Suprapubic skin (tissue), 3 donors: ENCODE measurements around the gene EGF.

Source experiments
- EP300 ChIP-seq: sonication (generic); formaldehyde crosslinking; IDR thresholded peaks from one replicate; pipeline ENCODE4 v1.6.1; 2017; ENCODE audit warnings: antibody characterized with exemption
- POLR2A ChIP-seq, 2 donors: fragments of 450-650 bp; IDR thresholded peaks; one replicate each; pipeline ENCODE4 v1.6.1; 2017; ENCODE audit warnings: antibody characterized with exemption in 2 of 2, mild to moderate bottlenecking in 2 of 2, moderate library complexity in 2 of 2
- TF ChIP-seq, protein P1 (sequence below), 2 donors: fragments of 200-600 bp in 1 of 2; fragments of 450-650 bp in 1 of 2; sonication (generic) in 1 of 2; IDR thresholded peaks; one replicate each; pipeline ENCODE4 v1.5.1; 2016 to 2019; ENCODE audit warnings: antibody characterized with exemption in 2 of 2, mild to moderate bottlenecking in 1 of 2, moderate library complexity in 1 of 2

DNA sequence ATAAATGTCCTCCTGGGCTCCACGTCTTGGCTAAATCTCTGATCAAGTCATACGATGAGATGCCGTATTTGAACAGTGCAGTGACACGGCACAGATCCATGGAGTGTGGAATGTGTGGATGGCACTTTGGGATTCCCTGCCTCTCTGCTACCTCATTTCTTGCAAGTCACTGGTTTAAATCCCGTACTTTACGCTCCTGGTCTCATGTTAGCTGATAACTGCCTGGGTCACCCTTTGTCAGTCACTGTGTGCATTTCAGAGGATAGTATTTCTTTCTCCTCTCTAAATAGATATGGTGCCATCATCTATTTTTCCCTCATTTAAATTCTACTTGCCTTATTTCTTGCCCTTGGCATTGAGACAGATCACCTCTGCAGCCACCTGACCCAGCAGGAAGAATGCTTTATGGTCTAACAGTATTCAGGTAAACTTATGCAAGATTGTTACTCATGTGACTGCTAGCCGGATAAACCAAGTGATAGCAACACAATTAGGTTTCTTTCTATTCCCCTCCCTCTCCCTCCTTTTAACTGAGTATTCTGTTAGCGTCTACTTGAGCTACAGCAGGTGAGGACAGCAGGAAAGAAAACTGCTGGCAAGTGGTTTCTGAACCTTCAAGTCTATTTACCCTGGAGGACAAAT, 2.8 kb downstream of the EGF start:
- no peak for TF ChIP-seq POLR2A (IDR thresholded peaks at IDR 0.05)
- TF ChIP-seq, protein P1, sequence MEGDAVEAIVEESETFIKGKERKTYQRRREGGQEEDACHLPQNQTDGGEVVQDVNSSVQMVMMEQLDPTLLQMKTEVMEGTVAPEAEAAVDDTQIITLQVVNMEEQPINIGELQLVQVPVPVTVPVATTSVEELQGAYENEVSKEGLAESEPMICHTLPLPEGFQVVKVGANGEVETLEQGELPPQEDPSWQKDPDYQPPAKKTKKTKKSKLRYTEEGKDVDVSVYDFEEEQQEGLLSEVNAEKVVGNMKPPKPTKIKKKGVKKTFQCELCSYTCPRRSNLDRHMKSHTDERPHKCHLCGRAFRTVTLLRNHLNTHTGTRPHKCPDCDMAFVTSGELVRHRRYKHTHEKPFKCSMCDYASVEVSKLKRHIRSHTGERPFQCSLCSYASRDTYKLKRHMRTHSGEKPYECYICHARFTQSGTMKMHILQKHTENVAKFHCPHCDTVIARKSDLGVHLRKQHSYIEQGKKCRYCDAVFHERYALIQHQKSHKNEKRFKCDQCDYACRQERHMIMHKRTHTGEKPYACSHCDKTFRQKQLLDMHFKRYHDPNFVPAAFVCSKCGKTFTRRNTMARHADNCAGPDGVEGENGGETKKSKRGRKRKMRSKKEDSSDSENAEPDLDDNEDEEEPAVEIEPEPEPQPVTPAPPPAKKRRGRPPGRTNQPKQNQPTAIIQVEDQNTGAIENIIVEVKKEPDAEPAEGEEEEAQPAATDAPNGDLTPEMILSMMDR (IDR thresholded peaks at IDR 0.05), result no peak
- TF ChIP-seq EP300, result no peak
